GM21529 (cell line): ENCODE data around the gene GPRC6A.
A peak's percentile ranks its signal among the peaks of the same experiment; 100 is the strongest.
"Not testable (repeated sequence)": the region's sequence is repeated elsewhere in the genome, so short reads cannot be mapped to it uniquely, and the experiment has no call there.

ENCODE experiments used
- ATAC-seq: cut with Tn5 transposase; IDR thresholded peaks from one replicate; pipeline ENCODE4 v1.9.1; 2021; ENCODE audit not compliant: unreplicated experiment

The GPRC6A gene

GRCh38 chr6:116828983-116829382 lies at the start of gene GPRC6A:
Gene GPRC6A, minus strand, starts transcription at chr6:116829083. Its CDS starts 70 bp downstream, at chr6:116829013.
- no peak for ATAC-seq

- ATAC-seq: no peak
These were observed 48.9 kb upstream of the GPRC6A start for GRCh38 chr6:116877743-116878142.

- no peak for ATAC-seq
These were observed 48.0 kb upstream of the GPRC6A start, which contains the start of gene RFX6 for GRCh38 chr6:116876635-116877611. Gene RFX6, plus strand, starts transcription at chr6:116877242. Its CDS starts 34 bp downstream, at chr6:116877276.

GRCh38 chr6:116876107-116876506 lies 47.2 kb upstream of the GPRC6A start:
- ATAC-seq: no peak

- no peak for ATAC-seq
These were observed 43.9 kb upstream of the GPRC6A start for GRCh38 chr6:116872771-116873170.

- ATAC-seq: peak; percentile 77
These were observed 37.5 kb upstream of the GPRC6A start for GRCh38 chr6:116866281-116866871.

- no peak for ATAC-seq
These were observed 30.4 kb upstream of the GPRC6A start for GRCh38 chr6:116859264-116859663.

- ATAC-seq: no peak
These were observed 29.2 kb upstream of the GPRC6A start for GRCh38 chr6:116858060-116858459.

GRCh38 chr6:116847227-116847626 lies 18.3 kb upstream of the GPRC6A start:
- peak; percentile 67 for ATAC-seq

- no peak for ATAC-seq
These were observed 13.6 kb upstream of the GPRC6A start for GRCh38 chr6:116842459-116842858.

GRCh38 chr6:116840091-116840490 lies 11.2 kb upstream of the GPRC6A start:
- ATAC-seq: no peak

GRCh38 chr6:116836606-116837342 lies 7.9 kb upstream of the GPRC6A start:
- ATAC-seq: no peak

GRCh38 chr6:116834526-116834925 lies 5.6 kb upstream of the GPRC6A start:
- ATAC-seq: not testable (repeated sequence)

GRCh38 chr6:116827561-116828240 lies 1.2 kb downstream of the GPRC6A start:
- ATAC-seq: no peak

- ATAC-seq: not testable (repeated sequence)
These were observed 12.5 kb downstream of the GPRC6A start for GRCh38 chr6:116816336-116816735.

GRCh38 chr6:116812051-116812650 lies 16.7 kb downstream of the GPRC6A start:
- ATAC-seq: no peak

- no peak for ATAC-seq
These were observed 26.9 kb downstream of the GPRC6A start for GRCh38 chr6:116801971-116802370.

GRCh38 chr6:116799945-116800344 lies 28.9 kb downstream of the GPRC6A start:
- no peak for ATAC-seq

GRCh38 chr6:116797585-116797984 lies 31.3 kb downstream of the GPRC6A start:
- no peak for ATAC-seq

GRCh38 chr6:116793224-116793623 lies 35.7 kb downstream of the GPRC6A start:
- no peak for ATAC-seq
